GM23338 (cell line): ENCODE results near the gene YTHDF1. TPM values are rescaled to one million over a fixed set of nuclear protein-coding genes. Genes with fewer than 3 reads are reported as not detected.

ENCODE experiments used
- ATAC-seq: fragments of 200-7000 bp; cut with Tn5 transposase; 3 replicates; pipeline ENCODE4 v1.9.1; 2020
- DNase-seq: peaks from one replicate; pipeline ENCODE4 v3.0.0-alpha.2; 2015; ENCODE audit warnings: low spot score
- H2AFZ ChIP-seq: fragments of 200-600 bp; sonication (generic); 2 replicates; pipeline ENCODE4 v1.8.0; 2016; ENCODE audit warnings: antibody characterized with exemption, mild to moderate bottlenecking, moderate library complexity
- H3F3A ChIP-seq: fragments of 200-600 bp; sonication (generic); replicated peaks from 2 replicates; pipeline ENCODE4 v1.8.0; 2017; ENCODE audit warnings: antibody characterized with exemption, mixed run types, low read depth
- H3K27ac ChIP-seq: fragments of 200-600 bp; sonication (generic); 2 replicates; pipeline ENCODE4 v1.6.1; 2016; ENCODE audit warnings: low read depth
- H3K27me3 ChIP-seq: fragments of 200-600 bp; sonication (generic); 2 replicates; pipeline ENCODE4 v1.8.0; 2016; ENCODE audit warnings: mild to moderate bottlenecking, mixed run types, moderate library complexity; ENCODE audit not compliant: insufficient read depth
- H3K36me3 ChIP-seq: fragments of 200-600 bp; sonication (generic); 2 replicates; pipeline ENCODE4 v1.8.0; 2016; ENCODE audit warnings: mild to moderate bottlenecking; ENCODE audit not compliant: insufficient read depth
- H3K4me1 ChIP-seq: fragments of 200-600 bp; sonication (generic); 2 replicates; pipeline ENCODE4 v1.8.0; 2016; ENCODE audit warnings: mild to moderate bottlenecking, moderate library complexity; ENCODE audit not compliant: insufficient read depth
- H3K4me2 ChIP-seq: fragments of 200-600 bp; sonication (generic); 2 replicates; pipeline ENCODE4 v1.7.1; 2017; ENCODE audit warnings: mixed run types
- H3K4me3 ChIP-seq: fragments of 200-600 bp; sonication (generic); 2 replicates; pipeline ENCODE4 v1.6.1; 2016; ENCODE audit warnings: mixed run types
- H3K79me2 ChIP-seq: fragments of 200-600 bp; sonication (generic); replicated peaks from 2 replicates; pipeline ENCODE4 v1.8.0; 2017; ENCODE audit warnings: mild to moderate bottlenecking; ENCODE audit not compliant: insufficient read depth
- H3K9me2 ChIP-seq: fragments of 200-600 bp; sonication (generic); 2 replicates; pipeline ENCODE4 v1.8.0; 2017; ENCODE audit not compliant: insufficient read depth
- H4K20me1 ChIP-seq: fragments of 200-600 bp; sonication (generic); replicated peaks from 2 replicates; pipeline ENCODE4 v1.8.0; 2017; ENCODE audit warnings: mild to moderate bottlenecking; ENCODE audit not compliant: insufficient read depth
- H3K27ac Mint-ChIP-seq: 2 replicates; pipeline ENCODE4 v1.8.0; 2020; ENCODE audit warnings: inconsistent platforms, mild to moderate bottlenecking, moderate library complexity, mixed read lengths
- H3K27me3 Mint-ChIP-seq: 3 replicates; pipeline ENCODE4 v1.8.0; 2022; ENCODE audit warnings: low read depth, mild to moderate bottlenecking, moderate library complexity, mixed read lengths, inconsistent platforms; ENCODE audit not compliant: insufficient read depth, poor library complexity
- H3K36me3 Mint-ChIP-seq: 3 replicates; pipeline ENCODE4 v1.8.0; 2021; ENCODE audit warnings: low read depth, mild to moderate bottlenecking, inconsistent platforms, moderate library complexity, mixed read lengths
- H3K4me1 Mint-ChIP-seq: 3 replicates; pipeline ENCODE4 v1.8.0; 2020; ENCODE audit warnings: mild to moderate bottlenecking, inconsistent platforms, mixed read lengths
- H3K4me3 Mint-ChIP-seq: 3 replicates; pipeline ENCODE4 v1.8.0; 2021; ENCODE audit warnings: moderate library complexity, mild to moderate bottlenecking, inconsistent platforms, mixed read lengths
- H3K9me3 Mint-ChIP-seq: 3 replicates; pipeline ENCODE4 v1.8.0; 2020; ENCODE audit warnings: moderate library complexity, mild to moderate bottlenecking, inconsistent platforms, mixed read lengths
- CREB1 ChIP-seq: fragments of 250-450 bp; sonication (Bioruptor Pico); IDR thresholded peaks from 2 replicates; pipeline ENCODE4 v1.5.0; 2020; ENCODE audit warnings: low read depth, mild to moderate bottlenecking, moderate library complexity
- CTCF ChIP-seq, 2 experiments: fragments of 200-600 bp in 1 of 2; sonication (generic) in 1 of 2; conservative IDR thresholded peaks; 2 replicates each; pipeline versions ENCODE4 v1.5.1 to v1.6.1; 2016 to 2017; ENCODE audit warnings: antibody characterized with exemption in 2 of 2, low read depth in 2 of 2, mild to moderate bottlenecking in 2 of 2, moderate library complexity in 1 of 2
- ETS1 ChIP-seq: IDR thresholded peaks from 2 replicates; pipeline ENCODE4 v1.6.1; 2016; ENCODE audit warnings: antibody characterized with exemption
- EZH2 ChIP-seq: fragments of 200-600 bp; sonication (generic); IDR thresholded peaks from one replicate; pipeline ENCODE4 v1.8.0; 2017; ENCODE audit warnings: antibody characterized with exemption, mild to moderate bottlenecking, low read depth; ENCODE audit not compliant: unreplicated experiment
- EZH2phosphoT487 ChIP-seq: fragments of 200-600 bp; sonication (generic); IDR thresholded peaks from one replicate; pipeline ENCODE4 v1.8.1; 2018; ENCODE audit warnings: antibody characterized with exemption; ENCODE audit not compliant: unreplicated experiment
- POLR2AphosphoS5 ChIP-seq: IDR thresholded peaks from 2 replicates; pipeline ENCODE4 v1.6.1; 2016; ENCODE audit warnings: antibody characterized with exemption, low read depth
- REST ChIP-seq: IDR thresholded peaks from one replicate; pipeline ENCODE4 v1.6.1; 2018; ENCODE audit warnings: antibody characterized with exemption; ENCODE audit not compliant: unreplicated experiment
- STAT1 ChIP-seq: IDR thresholded peaks from one replicate; pipeline ENCODE4 v1.6.1; 2016; ENCODE audit warnings: antibody characterized with exemption; ENCODE audit not compliant: unreplicated experiment
- ZNF114 ChIP-seq: fragments of 250-450 bp; sonication (Bioruptor Pico); IDR thresholded peaks from 2 replicates; pipeline ENCODE4 v1.5.0; 2020; ENCODE audit warnings: mild to moderate bottlenecking, moderate library complexity
- ZNF331 ChIP-seq: fragments of 250-450 bp; sonication (Bioruptor Pico); IDR thresholded peaks from 2 replicates; pipeline ENCODE4 v1.5.0; 2020; ENCODE audit warnings: low read depth, mild to moderate bottlenecking, moderate library complexity
- ZNF462 ChIP-seq: fragments of 250-450 bp; sonication (Bioruptor Pico); IDR thresholded peaks from 2 replicates; pipeline ENCODE4 v1.5.0; 2020; ENCODE audit warnings: mild to moderate bottlenecking, moderate library complexity
- polyA plus RNA-seq: library from polyadenylated mRNA; unstranded; fragments of >200 nt; fragmentation: Nextera tagmentation; extraction: Ambion mirVana; gene quantifications from 2 replicates; pipeline ENCODE4 v1.2.1, GENCODE V29; 2016
- total RNA-seq: library from RNA; depleted of rRNA; stranded (reverse); fragments of >200 nt; shearing (Covaris generic); gene quantifications from 2 replicates; pipeline ENCODE4 v1.2.3, GENCODE V29; 2014

The YTHDF1 gene
- total and polyA plus RNA-seq, 2 experiments from 2014 or later: 30.9 to 64.3 TPM

- no peak overlapping the region for H3K4me2 ChIP-seq
- H3K27ac ChIP-seq: no peak overlapping the region
- H3K36me3 ChIP-seq: no peaks in the 10 kb centered on the region
- DNase-seq: no peak
- no peaks in the 10 kb centered on the region for H3K27me3 ChIP-seq
- H3K4me1 Mint-ChIP-seq: no peaks in the 10 kb centered on the region; the same call in 2 of the 3 replicates
- no peak overlapping the region for H3K4me3 Mint-ChIP-seq
- H3K9me3 Mint-ChIP-seq: no peaks in the 10 kb centered on the region
- TF ChIP-seq ZNF114 (no peak), ZNF331 (CRISPR knock-in tag) (no peak), EZH2phosphoT487 (no peak), REST (no peak), POLR2AphosphoS5 (no peak), CTCF (conservative IDR thresholded peaks at IDR 0.05; ENCODE audit: low read depth in 2 of 2) (no peak), ETS1 (no peak), CREB1 (no peak), EZH2 (no peak)
- no peaks in the 10 kb centered on the region for H3K4me1 ChIP-seq
- no peaks in the 10 kb centered on the region for H4K20me1 ChIP-seq
- no peaks in the 10 kb centered on the region for H3F3A ChIP-seq
- peaks cover 9% of the 10 kb centered on the region for H3K27me3 Mint-ChIP-seq
- no peak for ATAC-seq
- H3K4me3 ChIP-seq: no peak overlapping the region
- H3K9me2 ChIP-seq: no peaks in the 10 kb centered on the region
- H3K79me2 ChIP-seq: no peaks in the 10 kb centered on the region
- H3K27ac Mint-ChIP-seq: no peak overlapping the region
- no peaks in the 10 kb centered on the region for H3K36me3 Mint-ChIP-seq
- no peak overlapping the region for H2AFZ ChIP-seq
Measured at GRCh38 chr20:63241272-63241671, 25.3 kb upstream of the YTHDF1 start.

GRCh38 chr20:63240004-63240403, 24.1 kb upstream of the YTHDF1 start:
- Histone ChIP-seq H3K4me1 (no peaks in the 10 kb centered on the region), H2AFZ (no peak overlapping the region), H3F3A (no peaks in the 10 kb centered on the region), H3K4me3 (no peak overlapping the region), H3K27me3 (no peaks in the 10 kb centered on the region), H3K4me2 (no peak overlapping the region), H3K36me3 (no peaks in the 10 kb centered on the region), H4K20me1 (no peaks in the 10 kb centered on the region), H3K79me2 (no peaks in the 10 kb centered on the region), H3K27ac (no peak overlapping the region), H3K9me2 (no peaks in the 10 kb centered on the region)
- H3K9me3 Mint-ChIP-seq: no peaks in the 10 kb centered on the region
- no peak overlapping the region for H3K27ac Mint-ChIP-seq
- no peak overlapping the region for H3K4me3 Mint-ChIP-seq
- DNase-seq (no peak), ATAC-seq (no peak)
- no peaks in the 10 kb centered on the region for H3K36me3 Mint-ChIP-seq
- peaks cover 4% of the 10 kb centered on the region for H3K27me3 Mint-ChIP-seq
- H3K4me1 Mint-ChIP-seq: peaks cover 2% of the 10 kb centered on the region; the same call in 2 of the 3 replicates
- TF ChIP-seq ZNF462 (no peak), STAT1 (no peak)
